Chondrocyte (in vitro differentiated cells): ENCODE measurements around the gene SH3BGRL2. TPM values are rescaled to one million over a fixed set of nuclear protein-coding genes. Genes with fewer than 3 reads are reported as not detected.
"Not testable (repeated sequence)": the region's sequence is repeated elsewhere in the genome, so short reads cannot be mapped to it uniquely, and the experiment has no call there.

Experiments used
- DNase-seq: peaks from one replicate; pipeline ENCODE4 v3.0.0; 2021; ENCODE audit warnings: mixed read lengths, low spot score
- H3K27ac Mint-ChIP-seq: one replicate; pipeline ENCODE4 v1.8.0; 2021; ENCODE audit warnings: mild to moderate bottlenecking, moderate library complexity, mixed read lengths; ENCODE audit not compliant: unreplicated experiment
- H3K27me3 Mint-ChIP-seq: 2 replicates; pipeline ENCODE4 v1.8.0; 2021; ENCODE audit warnings: low read depth, mixed read lengths
- H3K36me3 Mint-ChIP-seq: 2 replicates; pipeline ENCODE4 v1.8.0; 2021; ENCODE audit warnings: low read depth, mixed read lengths
- H3K4me1 Mint-ChIP-seq: 2 replicates; pipeline ENCODE4 v1.8.0; 2021; ENCODE audit warnings: low read depth, mild to moderate bottlenecking, mixed read lengths
- H3K4me3 Mint-ChIP-seq: one replicate; pipeline ENCODE4 v1.8.0; 2021; ENCODE audit warnings: mild to moderate bottlenecking, moderate library complexity, mixed read lengths; ENCODE audit not compliant: unreplicated experiment
- H3K9me3 Mint-ChIP-seq: 2 replicates; pipeline ENCODE4 v1.8.0; 2021; ENCODE audit warnings: low read depth, mixed read lengths
- CTCF ChIP-seq: fragments of 200-600 bp; sonication (generic); IDR thresholded peaks from 2 replicates; pipeline ENCODE4 v1.5.0; 2021; ENCODE audit warnings: antibody characterized with exemption, mild to moderate bottlenecking, moderate library complexity
- total RNA-seq: library from RNA; stranded (reverse); gene quantifications from 3 replicates; pipeline ENCODE4 v1.2.1, GENCODE V29; 2021

SH3BGRL2 gene
- total RNA-seq, 1 donor from 2014 or later: 2.7 TPM

GRCh38 chr6:79671600-79672266 is 40.6 kb downstream of the SH3BGRL2 start:
- Mint-ChIP-seq H3K36me3 (no peaks in the 10 kb centered on the region), H3K27ac (no peak overlapping the region), H3K4me1 (peaks cover 7% of the 10 kb centered on the region), H3K27me3 (no peaks in the 10 kb centered on the region), H3K9me3 (no peaks in the 10 kb centered on the region), H3K4me3 (no peak overlapping the region)
- no peak for DNase-seq
- TF ChIP-seq CTCF: no peak

- Mint-ChIP-seq H3K9me3 (no peaks in the 10 kb centered on the region), H3K27ac (no peak overlapping the region), H3K4me3 (no peak overlapping the region), H3K27me3 (no peaks in the 10 kb centered on the region), H3K36me3 (no peaks in the 10 kb centered on the region), H3K4me1 (peaks cover 7% of the 10 kb centered on the region)
- DNase-seq: no peak
- peak; percentile 79 for TF ChIP-seq CTCF
Measured at GRCh38 chr6:79672631-79673111, 41.5 kb downstream of the SH3BGRL2 start.

GRCh38 chr6:79673947-79674346 is 42.8 kb downstream of the SH3BGRL2 start:
- no peaks in the 10 kb centered on the region for H3K27me3 Mint-ChIP-seq
- no peak for TF ChIP-seq CTCF
- H3K9me3 Mint-ChIP-seq: no peaks in the 10 kb centered on the region
- no peak overlapping the region for H3K27ac Mint-ChIP-seq
- H3K36me3 Mint-ChIP-seq: no peaks in the 10 kb centered on the region
- H3K4me3 Mint-ChIP-seq: no peak overlapping the region
- no peak for DNase-seq
- H3K4me1 Mint-ChIP-seq: peaks cover 7% of the 10 kb centered on the region

GRCh38 chr6:79676785-79677736 is 45.9 kb downstream of the SH3BGRL2 start:
- H3K4me1 Mint-ChIP-seq: no peaks in the 10 kb centered on the region
- no peaks in the 10 kb centered on the region for H3K27me3 Mint-ChIP-seq
- no peak for DNase-seq
- no peak for TF ChIP-seq CTCF
- H3K9me3 Mint-ChIP-seq: no peaks in the 10 kb centered on the region
- H3K4me3 Mint-ChIP-seq: no peak overlapping the region
- peaks cover 2% of the 10 kb centered on the region for H3K36me3 Mint-ChIP-seq
- no peak overlapping the region for H3K27ac Mint-ChIP-seq

- not testable (repeated sequence) for H3K4me3 Mint-ChIP-seq, H3K36me3 Mint-ChIP-seq, DNase-seq, H3K4me1 Mint-ChIP-seq, H3K9me3 Mint-ChIP-seq, H3K27me3 Mint-ChIP-seq, H3K27ac Mint-ChIP-seq
Measured at GRCh38 chr6:79682682-79683081, 51.6 kb downstream of the SH3BGRL2 start.
